GF-D8 (cell line): ENCODE measurements around the gene TAF11L9.
"Not testable (repeated sequence)": the region's sequence is repeated elsewhere in the genome, so short reads cannot be mapped to it uniquely, and the experiment has no call there.

Experiments
- DNase-seq: peaks from one replicate; lab custom pipeline; 2025; lab: John Stamatoyannopoulos, UW

The TAF11L9 gene

GRCh38 chr5:17594255-17594654 is at the start of gene TAF11L9:
Gene TAF11L9, minus strand, starts transcription at chr5:17594394.
- not testable (repeated sequence) for DNase-seq

DNA sequence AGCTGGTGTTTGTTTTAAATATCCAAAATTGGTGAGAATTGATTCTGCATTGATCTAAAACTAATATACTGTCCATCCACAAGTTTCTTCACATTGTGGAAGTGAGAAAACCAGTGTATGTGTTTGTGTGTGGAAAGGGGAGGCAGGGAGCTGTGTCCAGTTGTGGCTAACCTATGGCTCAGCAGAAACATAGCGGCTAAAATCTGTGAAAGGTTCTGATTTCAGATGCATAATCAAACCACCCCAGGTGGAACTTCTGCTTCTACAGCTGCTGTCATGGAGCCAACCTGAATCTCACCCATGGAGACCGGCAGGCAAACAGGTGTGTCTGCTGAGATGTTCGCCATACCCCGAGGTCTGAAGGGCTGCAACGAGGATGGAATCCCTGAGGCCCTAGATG is 40.0 kb upstream of the TAF11L9 start, which contains the start of gene TAF11L14:
TSS of gene TAF11L14 (plus strand) at position 301 of the 400 bp plus-strand sequence.
- DNase-seq: no peak

DNA sequence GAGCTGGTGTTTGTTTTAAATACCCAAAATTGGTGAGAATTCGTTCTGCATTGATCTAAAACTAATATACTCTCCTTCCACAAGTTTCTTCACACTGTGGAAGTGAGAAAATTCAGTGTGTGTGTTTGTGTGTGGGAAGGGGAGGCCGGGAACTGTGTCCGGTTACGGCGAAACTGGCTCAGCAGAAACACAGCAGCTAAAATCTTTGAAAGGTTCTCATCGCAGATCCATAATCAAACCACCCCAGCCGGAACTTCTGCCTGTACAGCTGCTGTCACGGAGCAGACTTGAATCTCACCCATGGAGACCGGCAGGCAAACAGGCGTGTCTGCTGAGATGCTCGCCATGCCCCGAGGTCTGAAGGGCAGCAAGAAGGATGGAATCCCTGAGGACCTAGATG is 37.6 kb upstream of the TAF11L9 start, which contains the start of gene TAF11L13:
TSS of gene TAF11L13 (plus strand) at position 301 of the 400 bp plus-strand sequence.
- DNase-seq: not testable (repeated sequence)

GRCh38 chr5:17625686-17626085 is 31.5 kb upstream of the TAF11L9 start:
- no peak for DNase-seq

- no peak for DNase-seq
These were observed 26.4 kb upstream of the TAF11L9 start for GRCh38 chr5:17620627-17621026.

DNA sequence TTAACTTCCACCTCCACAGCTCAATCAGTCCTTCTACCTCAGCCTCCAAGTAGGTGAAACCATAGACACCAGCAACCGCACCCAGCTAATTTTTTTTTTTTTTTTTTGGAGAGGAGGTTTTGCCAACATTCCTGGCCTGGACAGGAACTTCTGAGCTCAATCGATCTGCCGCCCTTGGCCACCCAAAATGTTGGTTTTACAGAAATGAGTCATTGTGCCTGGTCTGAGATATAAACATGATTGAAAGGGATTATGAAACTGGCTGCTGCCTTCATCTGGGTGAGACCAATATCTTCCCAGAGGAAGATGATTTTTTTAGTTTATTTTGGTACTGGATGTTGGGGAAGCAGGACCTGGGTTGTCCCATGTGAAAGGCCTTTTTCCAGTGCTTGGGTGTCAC is 25.2 kb upstream of the TAF11L9 start:
- DNase-seq: no peak

DNA sequence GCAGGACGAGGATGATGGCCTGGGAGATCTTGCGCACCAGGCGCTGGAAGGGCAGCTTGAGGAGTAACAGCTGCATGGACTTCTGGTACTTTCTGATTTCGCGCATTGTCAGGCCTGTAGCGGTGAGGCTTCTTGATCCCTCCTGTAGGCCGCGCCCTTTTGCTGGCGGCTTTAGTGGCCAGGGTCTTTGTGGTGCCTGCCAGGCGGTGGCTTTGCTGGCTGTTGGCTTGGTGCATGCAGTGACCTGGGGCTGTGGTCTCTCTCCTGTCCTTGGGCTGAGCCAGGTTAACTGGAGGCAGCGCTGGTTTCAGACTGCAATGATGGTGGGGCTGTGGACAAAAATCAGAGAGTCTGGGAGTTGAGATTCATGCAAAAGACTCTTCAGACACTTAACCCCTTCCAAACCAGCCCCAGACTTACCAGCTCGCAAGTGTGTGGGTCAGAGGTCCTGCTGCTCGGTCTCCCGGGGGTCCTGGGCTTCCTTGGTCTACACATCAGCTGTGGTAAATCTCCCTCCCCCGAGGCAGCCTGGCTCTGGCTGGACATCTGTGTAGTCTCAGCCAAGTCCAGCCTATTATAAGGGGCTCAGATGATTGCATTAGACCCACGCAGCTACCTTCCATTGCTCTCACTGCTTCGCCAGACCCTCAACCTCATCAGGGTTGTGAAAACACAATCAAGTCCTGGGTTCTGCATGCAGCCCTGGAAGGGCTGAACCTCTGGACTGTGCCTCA is 20.8 kb upstream of the TAF11L9 start:
- no peak for DNase-seq

DNA sequence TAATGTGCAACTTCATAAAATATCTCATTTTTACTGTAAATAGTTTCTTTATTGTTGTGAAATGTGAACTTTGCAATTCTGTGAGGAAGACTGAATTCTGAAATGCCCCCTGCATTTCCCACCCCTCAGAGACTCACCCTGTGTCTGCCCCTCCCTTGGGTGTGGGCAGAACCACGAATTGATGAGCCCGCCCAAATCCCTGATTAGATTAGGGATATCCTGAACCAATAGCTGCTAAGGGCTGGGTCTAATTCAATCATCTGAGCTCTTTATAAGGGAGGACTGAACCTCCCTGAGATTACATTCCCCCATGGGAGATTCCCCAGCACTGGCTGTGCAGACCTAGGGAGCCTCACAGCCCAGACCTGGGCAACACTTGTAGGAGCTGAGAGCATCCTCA is 15.9 kb upstream of the TAF11L9 start, which contains the start of gene TAF11L12:
TSS of gene TAF11L12 (plus strand) at position 301 of the 400 bp plus-strand sequence.
- not testable (repeated sequence) for DNase-seq

GRCh38 chr5:17607461-17607860 is 13.3 kb upstream of the TAF11L9 start:
- not testable (repeated sequence) for DNase-seq

- no peak for DNase-seq
These were observed 10.8 kb upstream of the TAF11L9 start for GRCh38 chr5:17604951-17605350.

DNA sequence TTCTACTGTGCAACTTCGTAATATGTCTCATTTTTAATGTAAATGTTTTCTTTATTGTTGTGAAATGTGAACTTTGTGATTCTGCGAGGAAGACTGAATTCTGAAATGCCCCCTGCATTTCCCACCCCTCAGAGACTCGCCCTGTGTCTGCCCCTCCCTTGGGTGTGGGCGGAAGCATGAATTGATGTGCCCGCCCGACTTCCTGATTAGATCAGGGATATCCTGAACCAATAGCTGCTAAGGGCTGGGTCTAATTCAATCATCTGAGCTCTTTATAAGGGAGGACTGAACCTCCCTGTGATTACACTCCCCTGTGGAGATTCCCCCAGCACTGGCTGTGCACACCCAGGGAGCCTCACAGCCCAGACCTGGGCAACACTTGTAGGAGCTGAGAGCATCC is 9.7 kb upstream of the TAF11L9 start, which contains the start of gene TAF11L11:
TSS of gene TAF11L11 (plus strand) at position 304 of the 400 bp plus-strand sequence.
- DNase-seq: not testable (repeated sequence)

DNA sequence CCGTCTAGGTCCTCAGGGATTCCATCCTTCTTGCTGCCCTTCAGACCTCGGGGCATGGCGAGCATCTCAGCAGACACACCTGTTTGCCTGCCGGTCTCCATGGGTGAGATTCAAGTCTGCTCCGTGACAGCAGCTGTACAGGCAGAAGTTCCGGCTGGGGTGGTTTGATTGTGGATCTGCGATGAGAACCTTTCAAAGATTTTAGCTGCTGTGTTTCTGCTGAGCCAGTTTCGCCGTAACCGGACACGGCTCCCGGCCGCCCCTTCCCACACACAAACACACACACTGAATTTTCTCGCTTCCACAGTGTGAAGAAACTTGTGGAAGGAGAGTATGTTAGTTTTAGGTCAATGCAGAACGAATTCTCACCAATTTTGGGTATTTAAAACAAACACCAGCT is 3.5 kb upstream of the TAF11L9 start, which contains the start of gene TAF11L10:
TSS of gene TAF11L10 (minus strand) at position 101 of the 400 bp plus-strand sequence.
- DNase-seq: not testable (repeated sequence)

DNA sequence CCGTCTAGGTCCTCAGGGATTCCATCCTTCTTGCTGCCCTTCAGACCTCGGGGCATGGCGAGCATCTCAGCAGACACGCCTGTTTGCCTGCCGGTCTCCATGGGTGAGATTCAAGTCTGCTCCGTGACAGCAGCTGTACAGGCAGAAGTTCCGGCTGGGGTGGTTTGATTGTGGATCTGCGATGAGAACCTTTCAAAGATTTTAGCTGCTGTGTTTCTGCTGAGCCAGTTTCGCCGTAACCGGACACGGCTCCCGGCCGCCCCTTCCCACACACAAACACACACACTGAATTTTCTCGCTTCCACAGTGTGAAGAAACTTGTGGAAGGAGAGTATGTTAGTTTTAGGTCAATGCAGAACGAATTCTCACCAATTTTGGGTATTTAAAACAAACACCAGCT is 3.3 kb downstream of the TAF11L9 start, which contains the start of gene TAF11L8:
TSS of gene TAF11L8 (minus strand) at position 101 of the 400 bp plus-strand sequence.
- DNase-seq: not testable (repeated sequence)

DNA sequence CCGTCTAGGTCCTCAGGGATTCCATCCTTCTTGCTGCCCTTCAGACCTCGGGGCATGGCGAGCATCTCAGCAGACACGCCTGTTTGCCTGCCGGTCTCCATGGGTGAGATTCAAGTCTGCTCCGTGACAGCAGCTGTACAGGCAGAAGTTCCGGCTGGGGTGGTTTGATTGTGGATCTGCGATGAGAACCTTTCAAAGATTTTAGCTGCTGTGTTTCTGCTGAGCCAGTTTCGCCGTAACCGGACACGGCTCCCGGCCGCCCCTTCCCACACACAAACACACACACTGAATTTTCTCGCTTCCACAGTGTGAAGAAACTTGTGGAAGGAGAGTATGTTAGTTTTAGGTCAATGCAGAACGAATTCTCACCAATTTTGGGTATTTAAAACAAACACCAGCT is 8.5 kb downstream of the TAF11L9 start, which contains the start of gene TAF11L7:
TSS of gene TAF11L7 (minus strand) at position 101 of the 400 bp plus-strand sequence.
- DNase-seq: not testable (repeated sequence)
